Activated T-cell treated with anti-CD3 and anti-CD28 coated beads, Interleukin-2, amount 50 U/mL, for 24 hours (primary cell): Measurements from ENCODE around the gene DAZAP1.

Experiments
- DNase-seq: peaks from one replicate; pipeline ENCODE4 v3.0.0-alpha.2; 2020
- H3K27ac Mint-ChIP-seq: 2 replicates; pipeline ENCODE4 v1.8.0; 2020; ENCODE audit warnings: mild to moderate bottlenecking, mixed read lengths
- H3K27me3 Mint-ChIP-seq: 2 replicates; pipeline ENCODE4 v1.8.0; 2020; ENCODE audit warnings: mixed read lengths
- H3K36me3 Mint-ChIP-seq: 2 replicates; pipeline ENCODE4 v1.8.0; 2020; ENCODE audit warnings: low read depth, mixed read lengths
- H3K4me1 Mint-ChIP-seq: 2 replicates; pipeline ENCODE4 v1.8.0; 2020; ENCODE audit warnings: low read depth, mixed read lengths
- H3K4me3 Mint-ChIP-seq: 2 replicates; pipeline ENCODE4 v1.8.0; 2020; ENCODE audit warnings: mild to moderate bottlenecking, moderate library complexity, mixed read lengths
- H3K9me3 Mint-ChIP-seq: 2 replicates; pipeline ENCODE4 v1.8.0; 2020; ENCODE audit warnings: mixed read lengths

DAZAP1 gene

DNA sequence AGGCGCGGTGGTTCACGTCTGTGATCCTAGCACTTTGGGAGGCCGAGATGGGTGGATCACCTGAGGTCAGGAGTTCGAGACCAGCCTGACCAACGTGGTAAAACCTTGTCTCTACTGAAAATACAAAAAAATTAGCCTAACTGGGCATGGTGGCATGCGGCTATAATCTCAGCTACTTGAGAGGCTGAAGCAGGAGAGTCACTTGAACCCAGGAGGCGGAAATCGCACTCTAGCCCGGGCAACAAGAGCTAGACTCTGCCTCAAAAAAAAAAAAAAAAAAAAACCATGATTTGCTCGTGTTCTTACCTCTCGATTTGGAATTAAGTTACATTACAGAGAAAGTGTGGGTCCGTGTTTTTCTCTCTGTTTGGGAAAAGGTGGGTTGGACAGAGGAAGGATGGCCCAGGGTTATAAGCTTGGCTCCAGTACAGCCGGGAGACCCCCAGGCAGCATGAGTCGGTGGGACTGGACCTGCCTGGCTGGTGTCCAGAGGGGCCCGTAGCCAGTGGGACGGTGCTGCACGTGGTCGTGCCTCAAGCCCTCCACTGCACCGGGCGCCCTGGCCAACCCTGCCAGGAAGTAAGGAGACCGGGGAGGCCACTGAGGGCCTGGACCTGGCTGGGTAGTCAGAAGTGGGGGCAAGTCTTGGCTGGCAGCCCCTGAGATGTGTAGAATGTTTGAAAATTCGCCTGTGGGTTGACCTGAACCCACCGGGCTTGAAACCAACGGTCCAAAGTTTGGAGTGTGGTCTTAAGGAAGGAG lies 34.5 kb downstream of the DAZAP1 start:
- H3K27ac Mint-ChIP-seq, result peak overlapping the region; percentile 100
- H3K4me3 Mint-ChIP-seq, result peak overlapping the region; percentile 98
- H3K27me3 Mint-ChIP-seq, result peaks cover 7% of the 10 kb centered on the region

DNA sequence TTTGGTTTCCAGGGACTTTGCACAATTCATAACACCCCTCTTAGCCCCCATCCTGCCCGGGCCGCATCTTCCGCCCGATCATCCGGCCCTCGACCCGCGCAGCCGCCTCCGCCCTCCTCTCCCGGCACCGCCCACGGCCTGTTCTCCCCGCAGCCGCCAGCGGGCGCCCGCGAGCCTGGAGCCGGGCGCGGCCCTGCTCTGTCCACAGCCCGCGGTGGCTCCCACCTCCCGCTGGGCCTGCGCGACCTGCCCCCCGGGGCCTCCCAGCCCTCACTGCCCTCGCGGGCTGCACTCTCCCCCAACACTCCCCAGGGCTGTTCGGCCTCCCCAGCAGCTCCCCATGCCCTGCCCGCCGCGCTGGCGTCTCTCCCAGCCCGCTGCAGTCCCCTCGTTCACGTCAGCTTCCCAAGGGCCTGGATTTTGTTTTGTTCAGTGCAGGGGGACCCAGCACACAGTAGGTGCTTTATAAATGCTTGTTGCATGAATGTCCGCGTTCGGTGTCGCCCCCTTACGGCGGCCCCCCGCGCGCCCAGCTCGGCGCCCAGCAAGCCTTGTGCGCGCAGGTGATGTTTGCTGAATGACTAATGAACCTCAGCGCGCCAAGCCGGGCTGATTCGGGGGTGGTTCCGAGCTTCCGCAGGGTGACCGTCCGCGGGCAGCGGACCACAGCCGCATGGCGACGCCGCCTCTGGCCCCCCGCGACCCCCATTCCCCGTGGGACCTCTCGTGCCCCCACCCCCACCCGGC lies 38.0 kb downstream of the DAZAP1 start:
- Mint-ChIP-seq H3K4me1 (peaks cover 44% of the 10 kb centered on the region), H3K27me3 (peaks cover 35% of the 10 kb centered on the region), H3K36me3 (peaks cover 29% of the 10 kb centered on the region), H3K27ac (peak overlapping the region; percentile 86), H3K4me3 (peak overlapping the region; percentile 69), H3K9me3 (no peaks in the 10 kb centered on the region)
- DNase-seq, result peak; percentile 89

More for the DNA sequence above, 34.5 kb downstream of the DAZAP1 start:
- Mint-ChIP-seq H3K36me3 (peaks cover 52% of the 10 kb centered on the region), H3K4me1 (peaks cover 52% of the 10 kb centered on the region), H3K9me3 (no peaks in the 10 kb centered on the region)
- no peak for DNase-seq

DNA sequence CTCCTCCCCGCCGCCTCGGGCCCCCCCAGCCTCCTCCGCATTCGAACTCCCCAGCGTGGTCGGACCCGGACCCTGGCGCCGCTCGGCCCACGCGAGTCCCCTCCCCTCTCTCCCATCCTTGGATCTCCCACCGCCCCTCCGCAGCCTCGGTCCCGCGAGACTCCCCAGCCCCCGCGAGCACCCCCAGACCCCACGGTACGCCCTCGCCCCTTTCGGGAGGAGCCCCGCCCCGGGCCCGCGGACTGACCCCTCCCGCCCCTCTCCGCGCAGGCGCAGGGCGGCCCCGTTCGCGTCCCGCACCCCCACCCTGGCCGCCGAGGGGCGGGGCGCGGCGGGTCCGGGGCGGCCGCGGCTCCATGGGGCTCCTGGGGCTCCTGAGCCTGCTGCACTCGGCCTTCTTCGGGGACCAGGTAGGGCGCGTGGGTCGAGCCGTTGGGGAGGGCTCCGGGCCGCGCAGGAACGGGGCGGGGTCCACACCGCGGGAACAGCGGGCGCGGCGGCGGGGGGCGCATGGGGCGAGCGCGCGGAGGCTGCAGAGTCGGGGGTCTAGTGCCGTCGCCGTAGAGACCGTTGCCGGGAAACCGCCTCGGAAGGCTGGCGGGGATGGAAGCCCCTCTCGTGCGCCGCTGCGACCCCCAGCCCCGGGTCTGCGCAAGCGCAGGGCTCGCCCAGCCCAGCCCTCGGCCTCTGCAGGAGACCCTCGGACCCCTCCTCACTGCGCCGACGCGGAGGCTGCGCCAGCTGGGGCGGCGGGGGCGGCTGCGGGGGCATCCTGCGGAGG lies 38.7 kb downstream of the DAZAP1 start:
- peaks cover 40% of the 10 kb centered on the region for H3K4me1 Mint-ChIP-seq
- H3K27me3 Mint-ChIP-seq, result peaks cover 42% of the 10 kb centered on the region
- H3K4me3 Mint-ChIP-seq, result no peak overlapping the region

DNA sequence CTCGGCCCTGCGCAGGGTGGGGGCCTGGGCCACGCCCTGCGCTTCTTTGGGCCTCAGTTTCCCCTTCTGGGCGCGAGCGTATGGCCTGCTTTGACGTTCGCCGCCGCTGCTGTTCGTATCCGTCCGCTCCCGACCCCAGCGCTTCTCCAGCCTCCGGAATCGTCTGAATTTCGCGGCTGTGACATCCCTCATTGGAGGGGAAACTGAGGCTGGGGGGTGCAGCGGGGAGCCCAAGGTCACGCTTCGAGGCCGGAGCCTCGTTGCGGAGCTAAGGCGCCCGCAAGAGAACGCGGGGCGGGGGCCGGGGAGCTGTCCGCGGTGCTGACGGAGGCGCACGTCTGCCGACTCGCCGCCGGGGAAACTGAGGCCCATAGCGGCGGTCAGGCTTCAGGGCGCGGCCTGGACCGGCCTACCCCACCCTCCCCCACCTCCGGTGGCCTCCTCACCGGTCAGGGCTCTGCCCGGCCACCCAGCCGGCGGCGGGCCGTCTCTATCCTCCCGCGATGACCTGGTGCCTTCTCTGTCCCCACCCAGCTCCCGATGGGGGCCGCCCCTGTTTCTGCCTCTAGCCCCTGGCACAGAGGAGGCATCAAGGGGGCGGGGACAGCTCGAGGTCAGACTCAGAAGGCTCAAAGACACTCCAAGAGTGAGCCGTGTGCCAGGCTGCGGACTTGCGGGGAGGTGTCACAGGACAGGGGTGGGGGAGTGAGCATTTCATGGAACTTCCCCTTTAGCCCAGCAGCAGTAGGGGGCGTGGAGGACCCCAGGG lies 39.5 kb downstream of the DAZAP1 start:
- peaks cover 36% of the 10 kb centered on the region for H3K4me1 Mint-ChIP-seq
- H3K9me3 Mint-ChIP-seq, result no peaks in the 10 kb centered on the region
- peak overlapping the region; percentile 36 for H3K4me3 Mint-ChIP-seq
- H3K36me3 Mint-ChIP-seq, result peaks cover 14% of the 10 kb centered on the region
- peaks cover 50% of the 10 kb centered on the region for H3K27me3 Mint-ChIP-seq
- H3K27ac Mint-ChIP-seq, result peak overlapping the region; percentile 69
- DNase-seq, result peak; percentile 53

More for the DNA sequence above, 38.7 kb downstream of the DAZAP1 start:
- Mint-ChIP-seq H3K9me3 (no peaks in the 10 kb centered on the region), H3K27ac (no peak overlapping the region), H3K36me3 (peaks cover 22% of the 10 kb centered on the region)
- no peak for DNase-seq

DNA sequence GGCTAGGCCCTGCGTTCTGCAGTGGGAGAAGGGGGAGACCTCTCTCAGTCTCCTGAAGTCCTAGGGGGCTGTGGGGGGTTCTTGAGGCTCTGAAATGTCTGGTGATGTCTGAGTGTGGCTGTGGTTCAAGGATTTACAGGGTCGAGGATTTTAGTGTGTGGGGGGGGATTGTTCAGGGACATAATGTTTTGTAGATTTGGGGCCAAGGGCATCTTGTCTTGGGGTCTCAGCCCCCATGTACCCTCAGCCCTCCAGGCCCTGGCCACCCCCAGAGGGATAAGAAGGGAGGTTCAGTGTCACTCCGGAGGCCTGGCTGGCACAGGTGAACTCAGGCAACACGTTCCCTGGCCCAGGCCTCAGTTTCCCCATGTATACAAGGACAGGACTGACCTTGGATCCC lies 40.1 kb downstream of the DAZAP1 start:
- Mint-ChIP-seq H3K27me3 (peaks cover 56% of the 10 kb centered on the region), H3K4me1 (peaks cover 31% of the 10 kb centered on the region), H3K9me3 (no peaks in the 10 kb centered on the region), H3K36me3 (peaks cover 8% of the 10 kb centered on the region), H3K27ac (peak overlapping the region; percentile 59), H3K4me3 (peak overlapping the region; percentile 20)
- no peak for DNase-seq

DNA sequence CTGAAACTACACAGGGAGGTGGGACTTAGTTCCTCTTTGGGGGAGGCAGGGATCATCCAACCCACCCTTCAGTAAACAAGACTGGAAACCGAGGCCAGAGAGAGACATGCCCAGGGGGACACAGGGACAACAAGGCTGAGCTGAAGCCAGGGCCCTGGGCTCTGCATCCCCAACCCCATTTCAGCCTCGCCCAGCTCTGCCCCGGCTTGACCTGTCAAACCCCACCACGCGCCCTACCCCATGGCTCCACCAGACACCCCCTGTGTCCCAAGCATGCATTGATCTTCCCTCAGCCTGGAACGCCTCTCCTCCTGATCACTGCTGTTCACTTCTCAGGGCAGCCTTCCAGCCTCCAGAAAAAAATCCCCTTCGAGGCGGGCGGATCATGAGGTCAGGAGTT lies 40.6 kb downstream of the DAZAP1 start:
- Mint-ChIP-seq H3K36me3 (peaks cover 3% of the 10 kb centered on the region), H3K4me3 (no peak overlapping the region), H3K4me1 (peaks cover 28% of the 10 kb centered on the region), H3K27ac (peak overlapping the region; percentile 59), H3K9me3 (no peaks in the 10 kb centered on the region), H3K27me3 (peaks cover 61% of the 10 kb centered on the region)
- DNase-seq, result no peak

DNA sequence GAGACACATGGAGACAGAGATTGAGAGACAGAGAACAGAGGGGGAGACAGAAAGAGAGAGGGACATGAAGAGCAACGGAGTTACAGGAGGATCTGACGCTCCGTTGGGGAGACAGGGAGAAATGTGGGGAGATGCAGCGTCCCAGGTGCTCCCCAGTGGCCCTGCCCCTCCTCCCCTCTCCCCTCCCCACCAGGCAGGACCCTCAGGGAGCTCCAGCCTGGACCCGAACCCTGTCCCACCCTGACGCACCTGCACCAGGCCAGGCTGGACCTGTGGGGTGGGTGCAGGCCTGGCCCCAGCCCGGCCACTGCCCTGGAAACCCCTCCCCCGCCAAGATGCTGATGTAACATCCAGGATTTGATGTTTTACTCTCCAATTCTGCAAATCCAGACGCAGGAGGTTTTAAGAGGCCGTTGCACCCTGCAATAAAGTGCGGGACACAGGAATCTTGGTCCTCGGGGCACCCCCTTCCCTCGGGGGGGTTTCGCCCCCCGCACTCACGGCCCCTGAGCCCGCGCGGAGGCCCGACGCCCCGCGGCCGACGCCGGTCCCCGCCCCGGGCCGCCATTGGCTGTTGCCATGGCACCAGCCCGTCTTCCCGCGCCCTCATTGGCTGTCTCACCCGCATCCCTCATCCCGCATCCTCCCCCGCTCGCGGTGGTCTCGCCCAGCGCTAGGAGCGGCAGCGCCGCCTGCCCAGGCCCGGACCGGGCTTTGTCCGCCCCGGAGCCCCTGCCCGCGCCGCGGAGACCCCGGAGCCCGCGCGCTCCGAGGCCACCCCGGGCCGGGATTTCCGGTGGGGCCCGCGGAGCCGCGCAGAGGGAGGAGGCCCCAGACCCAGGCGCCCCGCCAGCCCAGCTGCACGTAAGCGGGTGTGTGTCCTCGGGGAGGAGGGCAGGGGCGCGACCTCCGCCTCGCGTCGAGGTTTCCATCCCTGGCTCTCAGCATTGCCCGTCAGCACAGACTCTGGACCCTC lies 42.4 kb downstream of the DAZAP1 start, which contains the start of gene APC2:
TSS of gene APC2 (plus strand) at position 655 of the 976 bp plus-strand sequence. CDS start 2,881 bp downstream, outside the sequence.
- no peaks in the 10 kb centered on the region for H3K9me3 Mint-ChIP-seq
- peaks cover 21% of the 10 kb centered on the region for H3K4me1 Mint-ChIP-seq
- H3K4me3 Mint-ChIP-seq, result peak within 1 kb of the TSS; percentile 8
- no peak for DNase-seq
- H3K36me3 Mint-ChIP-seq, result no peaks in the 10 kb centered on the region
- H3K27ac Mint-ChIP-seq, result peak within 1 kb of the TSS; percentile 45
- peaks cover 73% of the 10 kb centered on the region for H3K27me3 Mint-ChIP-seq

DNA sequence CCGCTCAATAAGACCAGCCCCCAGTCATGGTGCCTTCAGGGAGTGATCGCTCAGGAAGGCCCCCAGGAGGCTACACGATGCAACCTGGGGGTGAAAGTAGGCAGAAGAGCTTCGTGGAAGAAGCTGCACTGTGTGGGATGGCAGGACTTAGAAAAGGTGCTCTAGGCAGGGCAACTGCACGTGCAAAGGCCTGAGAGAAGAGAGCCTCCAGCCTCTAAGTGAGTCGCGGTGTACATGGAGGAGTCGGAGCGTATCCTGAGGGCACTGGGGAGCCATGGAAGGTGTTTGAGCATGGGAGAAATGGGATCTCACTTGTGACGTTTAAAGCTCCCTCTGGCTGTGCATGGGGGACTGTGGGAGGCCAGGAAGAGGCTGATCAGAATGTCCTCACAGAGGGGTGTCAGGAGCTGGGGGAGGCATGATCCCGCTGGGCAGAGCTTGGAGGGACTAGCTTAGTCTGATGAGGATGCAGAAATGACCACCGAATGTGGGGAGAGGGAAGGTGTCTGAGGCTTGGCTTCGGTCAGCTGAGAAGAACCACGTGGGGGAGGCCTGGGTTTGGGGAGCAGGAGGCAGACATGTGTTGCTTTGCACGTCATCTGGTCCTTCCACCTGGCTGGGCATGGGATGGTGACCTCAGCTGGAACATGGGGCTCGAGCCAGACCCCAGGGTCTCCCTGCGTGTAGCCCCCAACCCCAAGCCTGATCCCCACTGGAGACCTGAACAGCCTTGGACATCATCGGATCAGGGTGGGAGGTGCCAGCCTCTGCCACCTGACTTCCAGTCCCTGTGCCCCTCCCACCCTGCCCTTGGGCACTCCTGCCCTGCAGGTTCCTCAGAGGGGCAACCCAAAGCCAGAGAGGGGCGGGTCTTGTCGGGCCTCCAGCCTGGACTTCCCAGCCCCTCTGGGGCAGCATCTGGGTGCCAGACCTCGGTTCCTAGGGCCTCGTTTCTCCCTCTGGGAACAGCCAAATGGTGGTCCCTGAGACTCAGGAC lies 43.6 kb downstream of the DAZAP1 start:
- Mint-ChIP-seq H3K9me3 (no peaks in the 10 kb centered on the region), H3K27ac (no peak overlapping the region), H3K4me3 (no peak overlapping the region), H3K36me3 (no peaks in the 10 kb centered on the region), H3K4me1 (peaks cover 22% of the 10 kb centered on the region), H3K27me3 (peaks cover 82% of the 10 kb centered on the region)
- DNase-seq, result no peak

DNA sequence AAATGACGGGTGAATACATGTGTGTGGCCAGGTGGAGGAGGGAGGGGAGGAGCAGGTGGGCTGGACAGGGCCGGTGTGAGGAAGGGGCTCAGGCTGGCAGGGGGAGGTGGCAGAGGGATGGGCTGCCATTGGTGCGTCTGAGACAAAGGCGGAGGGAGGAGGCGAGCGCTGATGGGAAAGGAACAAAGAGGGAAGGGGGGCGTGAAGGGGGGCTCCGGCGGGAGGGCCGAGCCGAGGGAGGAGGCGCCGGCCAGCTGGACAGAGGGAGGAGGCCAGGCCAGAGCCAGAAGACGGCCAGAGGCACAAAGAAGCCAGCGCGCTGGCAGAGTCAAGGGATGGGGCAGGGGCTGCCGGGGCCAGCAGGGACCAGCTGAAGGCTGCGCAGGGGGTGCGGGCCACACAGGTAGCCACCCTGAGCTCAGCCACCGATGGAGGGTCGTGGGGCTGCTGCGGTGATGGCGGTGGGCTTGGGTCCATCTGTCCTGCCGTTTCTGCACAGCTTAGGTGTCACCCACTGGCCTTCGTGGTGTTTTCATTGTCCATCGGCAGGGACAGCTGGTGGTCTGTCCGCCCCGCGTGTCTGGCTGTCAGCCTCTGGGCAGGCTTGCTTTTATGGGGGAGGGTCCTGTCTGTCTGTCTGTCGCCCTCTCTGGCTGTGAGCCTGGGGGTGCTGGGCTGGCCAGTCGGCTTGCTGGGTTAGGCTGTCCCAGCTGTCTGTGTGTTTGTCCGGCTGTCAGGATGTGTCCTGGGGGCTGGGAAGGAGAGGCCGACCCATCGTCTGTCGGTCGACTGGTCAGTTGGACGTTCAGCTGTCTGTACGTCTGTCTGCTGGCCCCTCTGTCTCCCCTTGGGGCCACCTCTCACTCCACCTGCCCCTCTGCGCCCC lies 44.8 kb downstream of the DAZAP1 start:
- H3K36me3 Mint-ChIP-seq, result no peaks in the 10 kb centered on the region
- no peak for DNase-seq
- H3K27ac Mint-ChIP-seq, result no peak overlapping the region
- H3K4me1 Mint-ChIP-seq, result peaks cover 19% of the 10 kb centered on the region
- no peak overlapping the region for H3K4me3 Mint-ChIP-seq
- no peaks in the 10 kb centered on the region for H3K9me3 Mint-ChIP-seq
- H3K27me3 Mint-ChIP-seq, result peaks cover 81% of the 10 kb centered on the region

DNA sequence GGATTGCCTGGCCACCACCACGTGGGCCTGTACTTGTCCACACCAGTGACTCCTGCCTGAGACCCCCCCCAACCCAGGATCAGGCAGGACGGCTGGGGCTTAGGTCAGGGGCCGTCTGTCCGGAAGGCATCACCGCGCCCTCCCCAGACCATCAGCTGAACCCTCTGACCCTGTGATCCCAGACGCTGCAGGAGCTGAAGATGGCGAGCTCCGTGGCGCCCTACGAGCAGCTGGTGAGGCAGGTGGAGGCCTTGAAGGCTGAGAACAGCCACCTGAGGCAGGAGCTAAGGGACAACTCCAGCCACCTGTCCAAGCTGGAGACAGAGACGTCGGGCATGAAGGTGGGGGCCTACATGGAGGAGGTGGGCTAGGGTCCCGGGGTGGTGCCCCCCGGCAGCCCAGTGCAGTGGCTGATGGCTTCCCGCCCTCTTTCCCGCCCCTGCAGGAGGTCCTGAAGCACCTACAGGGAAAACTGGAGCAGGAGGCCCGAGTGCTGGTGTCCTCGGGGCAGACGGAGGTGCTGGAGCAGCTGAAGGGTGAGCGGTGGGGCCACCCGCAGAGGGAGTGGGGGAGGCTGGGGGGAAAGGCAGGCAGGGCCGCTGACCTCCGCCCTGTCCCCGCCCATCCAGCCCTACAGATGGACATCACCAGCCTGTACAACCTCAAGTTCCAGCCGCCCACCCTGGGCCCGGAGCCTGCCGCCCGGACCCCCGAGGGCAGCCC lies 45.6 kb downstream of the DAZAP1 start:
- Mint-ChIP-seq H3K36me3 (no peaks in the 10 kb centered on the region), H3K4me3 (no peak overlapping the region), H3K27ac (no peak overlapping the region), H3K4me1 (peaks cover 17% of the 10 kb centered on the region), H3K9me3 (no peaks in the 10 kb centered on the region), H3K27me3 (peaks cover 80% of the 10 kb centered on the region)
- DNase-seq, result no peak
